Heart left ventricle (tissue), 13 donors: Measurements from ENCODE around the gene LAMB1.

Experiments used
- POLR2A ChIP-seq, 2 donors: fragments of 450-650 bp; IDR thresholded peaks; one replicate each; pipeline ENCODE4 v1.6.1; 2017; ENCODE audit warnings: antibody characterized with exemption in 2 of 2, mild to moderate bottlenecking in 2 of 2, moderate library complexity in 2 of 2
- TF ChIP-seq, protein P1 (sequence below), 12 donors: fragments of 200-600 bp; sonication (generic) in 4 of 12; IDR thresholded peaks; one replicate each; pipeline versions ENCODE4 v1.5.0 to v1.8.0; 2018 to 2022; ENCODE audit warnings: antibody characterized with exemption in 12 of 12, mild to moderate bottlenecking in 5 of 12
- donor health status: ischemic (EF 13 %, LVEDD 7.1; RV severe dilation, severe dysfunction).
- donor health status: DM: no; HTN: yes; CAD: no.
- donor health status: DM: no; HTN: no; CAD: no.
- donor health status: ischemic (EF 25% LVEDD 6.9; RV normal size, moderate dysfunction).
- donor health status: ischemic (EF 25% LVEDD 5.7; RV mildly dilated, moderate dysfunction).
- donor health status: ischemic (EF 35%, LVEDD 5.7; RV mildly dilated, moderate dysfunction).
- donor health status: nonischemic (EF 11% LVEDD 7.7; RV severe dilation, severe dysfunction).
- donor health status: DM: yes; HTN: yes; CAD: no.
- donor health status: PGD.
- donor health status: ischemic (EF 29% LVEDD 5.4; RV normal size, mild dysfunction).
- donor health status: nonischemic (EF 23%, LVEDD 6.1; RV moderate dilation, normal function).

GRCh38 chr7:108000875-108001763, 1.8 kb downstream of the LAMB1 start:
- TF ChIP-seq, protein P1, sequence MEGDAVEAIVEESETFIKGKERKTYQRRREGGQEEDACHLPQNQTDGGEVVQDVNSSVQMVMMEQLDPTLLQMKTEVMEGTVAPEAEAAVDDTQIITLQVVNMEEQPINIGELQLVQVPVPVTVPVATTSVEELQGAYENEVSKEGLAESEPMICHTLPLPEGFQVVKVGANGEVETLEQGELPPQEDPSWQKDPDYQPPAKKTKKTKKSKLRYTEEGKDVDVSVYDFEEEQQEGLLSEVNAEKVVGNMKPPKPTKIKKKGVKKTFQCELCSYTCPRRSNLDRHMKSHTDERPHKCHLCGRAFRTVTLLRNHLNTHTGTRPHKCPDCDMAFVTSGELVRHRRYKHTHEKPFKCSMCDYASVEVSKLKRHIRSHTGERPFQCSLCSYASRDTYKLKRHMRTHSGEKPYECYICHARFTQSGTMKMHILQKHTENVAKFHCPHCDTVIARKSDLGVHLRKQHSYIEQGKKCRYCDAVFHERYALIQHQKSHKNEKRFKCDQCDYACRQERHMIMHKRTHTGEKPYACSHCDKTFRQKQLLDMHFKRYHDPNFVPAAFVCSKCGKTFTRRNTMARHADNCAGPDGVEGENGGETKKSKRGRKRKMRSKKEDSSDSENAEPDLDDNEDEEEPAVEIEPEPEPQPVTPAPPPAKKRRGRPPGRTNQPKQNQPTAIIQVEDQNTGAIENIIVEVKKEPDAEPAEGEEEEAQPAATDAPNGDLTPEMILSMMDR (IDR thresholded peaks at IDR 0.05), result peak in 6 of 12 donors; percentile 6 to 41 (median 26)
- no peak for TF ChIP-seq POLR2A (IDR thresholded peaks at IDR 0.05)
